Islet precursor cell (in vitro differentiated cells): Measurements from ENCODE around the gene RAB39A.

Experiments
- DNase-seq: peaks from one replicate; pipeline ENCODE4 v3.0.0-alpha.2; 2018

The RAB39A gene

DNA sequence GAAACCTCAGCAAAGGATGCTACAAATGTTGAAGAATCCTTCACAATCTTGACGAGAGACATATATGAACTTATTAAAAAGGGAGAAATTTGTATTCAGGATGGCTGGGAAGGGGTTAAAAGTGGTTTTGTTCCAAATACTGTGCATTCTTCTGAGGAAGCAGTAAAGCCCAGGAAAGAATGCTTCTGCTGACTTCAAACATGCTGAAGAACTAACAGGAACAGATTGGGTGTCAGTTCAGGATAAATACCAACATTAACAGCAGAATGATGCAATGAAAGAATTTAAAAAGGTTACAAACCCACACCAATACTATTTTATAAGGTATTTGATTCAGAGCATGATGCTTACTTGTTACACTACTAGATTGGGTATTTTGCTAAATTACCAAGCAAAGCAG is 33.9 kb downstream of the RAB39A start:
- DNase-seq, result no peak

GRCh38 chr11:107963091-107963490 is 34.8 kb downstream of the RAB39A start:
- no peak for DNase-seq

GRCh38 chr11:107969219-107969618 is 41.0 kb downstream of the RAB39A start:
- no peak for DNase-seq

DNA sequence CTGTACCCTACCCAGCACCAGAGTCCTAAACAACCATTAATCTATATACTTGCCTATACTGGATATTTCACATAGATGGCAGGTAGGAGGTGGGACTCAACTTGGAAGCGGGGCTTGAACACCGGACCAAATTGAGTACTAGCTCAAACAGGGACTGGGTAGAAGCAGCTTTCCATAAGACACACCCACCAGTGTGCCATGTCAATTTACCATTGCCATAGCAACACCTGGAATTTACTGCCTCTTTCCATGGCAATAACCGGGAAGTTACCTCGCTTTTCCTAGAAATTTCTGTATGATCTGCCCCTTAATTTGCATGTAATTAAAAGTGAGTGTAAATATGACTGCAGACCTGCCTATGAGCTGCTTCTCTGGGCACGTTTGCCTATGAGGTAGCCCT is 41.8 kb downstream of the RAB39A start:
- no peak for DNase-seq

- DNase-seq, result no peak
These were observed 45.4 kb downstream of the RAB39A start for GRCh38 chr11:107973641-107974040.

DNA sequence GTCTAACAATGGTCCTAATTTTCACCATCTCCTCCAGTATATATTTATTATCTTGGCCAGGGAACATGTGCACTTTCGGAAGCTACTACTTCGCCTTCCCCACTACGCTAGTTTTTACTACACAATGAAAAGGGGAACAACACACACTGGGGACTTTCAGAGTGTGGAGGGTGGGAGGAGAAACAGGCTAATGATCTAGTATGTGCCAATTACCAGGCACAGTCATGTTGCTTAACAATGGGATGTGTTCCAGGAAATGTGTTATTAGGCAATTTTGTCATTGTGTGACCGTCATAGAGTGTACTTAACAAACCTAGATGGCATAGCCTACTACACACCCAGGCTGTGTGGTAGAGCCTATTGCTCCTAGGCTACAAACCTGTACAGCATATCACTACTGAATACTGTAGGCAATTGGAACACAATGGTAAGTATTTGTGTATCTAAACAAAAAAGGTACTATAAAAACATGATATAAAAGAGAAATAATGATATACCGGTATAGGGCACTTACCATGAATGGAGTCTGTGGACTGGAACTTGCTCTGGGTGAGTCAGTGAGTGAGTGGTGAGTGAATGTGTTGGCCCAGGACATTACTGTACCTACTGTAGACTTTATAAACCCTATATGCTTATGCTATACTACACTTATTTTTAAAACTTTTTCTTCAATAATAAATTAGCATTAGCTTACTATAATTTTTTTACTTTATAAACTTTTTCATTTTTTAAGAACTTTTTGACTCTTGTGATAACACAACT is 60.3 kb downstream of the RAB39A start:
- DNase-seq, result no peak

GRCh38 chr11:107991868-107992414 is 63.7 kb downstream of the RAB39A start:
- DNase-seq, result no peak

DNA sequence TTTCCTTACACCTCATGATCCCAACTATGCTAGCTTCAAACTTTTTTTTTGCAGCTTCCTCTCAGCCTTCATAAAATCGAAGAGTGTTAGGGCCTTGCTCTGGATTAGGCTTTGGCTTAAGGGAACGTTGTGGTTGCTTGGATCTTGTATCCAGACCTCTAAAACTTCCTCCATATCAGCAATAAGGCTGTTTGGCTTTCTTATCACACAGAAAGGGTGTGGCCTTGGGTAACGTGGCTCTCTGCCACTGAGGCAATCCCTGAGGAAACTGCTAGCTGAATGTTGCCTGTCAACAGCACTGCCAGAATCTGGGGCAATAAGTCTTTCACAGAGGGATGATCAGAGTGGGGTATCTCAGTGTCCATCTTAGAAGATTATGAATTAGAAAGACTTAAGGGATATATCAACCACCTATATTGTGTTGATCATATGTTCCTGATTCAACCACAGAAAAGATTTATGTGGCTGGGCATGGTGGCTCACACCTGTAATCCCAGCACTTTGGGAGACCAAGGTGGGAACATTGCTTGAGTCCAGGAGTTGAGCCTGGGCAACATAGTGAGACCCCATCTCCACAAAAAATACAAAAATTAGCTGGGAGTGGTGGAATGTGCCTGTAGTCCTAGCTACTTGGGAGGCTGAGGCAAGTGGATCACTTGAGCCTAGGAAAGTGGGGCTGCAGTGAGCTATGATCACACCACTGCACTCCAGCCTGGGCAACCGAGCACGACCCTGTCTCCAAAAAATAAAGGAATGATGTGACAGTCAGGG is 67.9 kb downstream of the RAB39A start:
- DNase-seq, result no peak

DNA sequence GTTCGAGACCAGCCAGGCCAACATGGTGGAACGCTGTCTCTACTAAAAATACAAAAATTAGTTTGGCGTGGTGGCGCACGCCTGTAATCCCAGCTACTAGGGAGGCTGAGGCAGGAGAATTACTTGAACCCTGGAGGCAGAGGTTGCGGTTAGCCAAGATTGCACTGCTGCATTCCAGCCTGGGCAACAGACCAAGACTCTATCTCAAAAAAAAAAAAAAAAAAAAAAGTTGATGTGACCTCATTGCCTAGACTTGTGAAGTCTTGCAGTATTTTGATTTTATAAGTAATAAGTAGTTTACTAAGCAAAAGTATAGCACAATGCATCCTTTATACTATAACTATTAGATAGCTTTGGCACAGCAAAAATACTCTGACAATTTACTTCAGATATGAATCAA is 70.5 kb downstream of the RAB39A start:
- no peak for DNase-seq

DNA sequence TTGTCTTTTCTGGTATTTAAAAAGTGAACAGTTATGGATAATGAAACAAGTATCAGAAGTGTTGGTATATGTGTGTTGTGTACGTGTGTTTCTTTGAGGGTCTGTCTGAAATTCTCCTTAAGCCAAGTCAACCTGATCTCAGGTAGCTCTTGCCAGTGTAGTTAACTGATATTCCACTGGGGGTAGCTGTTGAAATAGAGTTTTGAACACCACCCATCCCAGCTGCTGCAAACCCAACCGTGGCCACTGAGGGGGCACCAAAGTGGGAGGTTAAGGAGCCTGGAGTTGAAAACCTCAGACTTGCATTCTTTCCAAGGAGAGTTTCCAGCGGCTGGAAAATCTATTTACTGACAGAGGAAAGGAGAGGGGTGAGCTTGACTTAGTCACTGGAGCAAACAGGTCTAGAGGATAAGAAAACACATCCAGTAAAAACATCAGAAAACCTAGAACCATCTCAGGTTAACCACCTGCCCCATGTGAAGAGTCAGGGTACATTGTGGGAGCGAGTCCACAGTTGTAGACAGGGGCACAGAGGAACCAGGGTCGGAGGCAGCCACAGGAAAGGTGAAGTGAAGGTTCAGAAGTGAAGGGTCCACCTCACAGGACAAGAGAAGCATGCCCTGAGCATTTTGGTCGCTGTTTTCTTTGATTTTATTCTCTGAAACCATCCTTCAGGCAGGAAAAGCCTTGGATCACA is 71.7 kb downstream of the RAB39A start:
- DNase-seq, result peak; percentile 87

DNA sequence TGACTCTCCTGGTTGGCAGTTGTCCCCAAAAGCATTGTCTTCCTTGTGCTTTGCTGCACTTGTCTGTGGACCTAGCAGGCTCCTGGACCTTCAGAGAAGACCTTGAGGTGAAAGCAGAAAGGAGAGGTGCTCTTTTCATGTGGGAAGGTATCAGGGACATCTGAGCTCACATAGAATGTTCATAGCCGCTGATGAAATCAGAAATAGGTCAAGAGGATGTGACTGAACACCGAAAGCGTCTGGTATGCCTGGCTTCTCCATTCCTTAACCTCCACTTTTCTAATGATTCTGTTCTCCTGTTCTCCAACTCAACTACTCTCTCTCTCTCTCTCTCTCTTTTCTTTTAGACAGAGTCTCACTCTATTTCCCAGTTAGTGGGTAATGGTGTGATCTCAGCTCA is 74.2 kb downstream of the RAB39A start:
- DNase-seq, result no peak

- DNase-seq, result no peak
These were observed 75.4 kb downstream of the RAB39A start for GRCh38 chr11:108003623-108004022.

- no peak for DNase-seq
These were observed 79.6 kb downstream of the RAB39A start for GRCh38 chr11:108007819-108008218.

DNA sequence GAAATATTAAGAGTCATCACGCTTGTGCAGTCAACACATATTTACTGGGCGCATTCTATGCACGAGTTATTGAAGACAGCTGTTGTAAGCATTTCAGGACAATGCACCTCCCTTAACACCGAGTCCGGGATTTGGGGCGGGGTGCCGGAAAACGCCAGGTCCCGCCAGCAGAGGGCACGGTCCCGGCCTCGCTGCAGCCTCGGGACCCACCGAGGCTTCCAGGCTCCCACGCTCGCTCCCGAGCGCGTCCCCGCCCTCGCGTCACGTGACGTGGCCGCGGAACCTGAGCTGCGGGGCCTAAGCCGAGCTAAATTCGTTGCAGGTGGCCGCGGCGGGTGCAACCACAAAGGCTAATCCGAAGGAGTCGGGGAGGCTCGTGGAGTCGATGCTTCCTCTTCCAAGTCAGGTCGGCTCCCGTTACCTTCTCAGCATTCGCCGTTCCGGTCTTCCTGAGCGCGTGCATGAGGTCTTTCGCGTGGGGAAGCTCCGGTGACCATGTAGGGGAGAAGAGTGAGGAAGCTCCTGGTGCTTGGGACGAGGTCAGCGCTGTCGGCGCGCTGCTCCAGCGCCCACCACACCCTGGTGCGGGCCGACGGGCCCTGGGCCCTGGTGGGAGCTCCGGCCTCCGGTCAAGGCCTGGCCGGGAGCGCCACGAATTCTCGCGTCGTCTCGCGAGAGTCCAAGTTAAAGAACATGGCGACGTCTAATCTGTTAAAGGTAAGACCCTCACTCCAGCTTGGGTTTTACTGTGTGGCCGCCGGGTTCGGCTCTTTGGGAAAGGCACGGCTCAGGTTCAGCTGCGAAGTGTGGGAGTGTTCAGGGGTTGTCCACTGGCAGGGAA is 80.6 kb downstream of the RAB39A start, which contains the start of gene CUL5:
TSS of gene CUL5 (plus strand) at position 243 of the 841 bp plus-strand sequence. CDS start at position 694, 451 bp downstream.
- DNase-seq, result peak; percentile 94

- DNase-seq, result no peak
These were observed 81.5 kb downstream of the RAB39A start for GRCh38 chr11:108009497-108010370.

GRCh38 chr11:108012139-108012725 is 84.0 kb downstream of the RAB39A start:
- DNase-seq, result no peak
